ENCODE measurements around the gene TAS2R40. TPM values are rescaled to one million over a fixed set of nuclear protein-coding genes. Genes with fewer than 3 reads are reported as not detected.

Gene TAS2R40
- total RNA-seq (2014; rRNA removed) (not detected in 2 replicates), Bru-seq, nascent RNA (not detected), BruChase-seq, experiment 1, labeled RNA remaining after a 6-hour chase (not detected), BruChase-seq, experiment 2, labeled RNA remaining after a 2-hour chase (not detected)
- long read RNA-seq = 0 reads

DNA sequence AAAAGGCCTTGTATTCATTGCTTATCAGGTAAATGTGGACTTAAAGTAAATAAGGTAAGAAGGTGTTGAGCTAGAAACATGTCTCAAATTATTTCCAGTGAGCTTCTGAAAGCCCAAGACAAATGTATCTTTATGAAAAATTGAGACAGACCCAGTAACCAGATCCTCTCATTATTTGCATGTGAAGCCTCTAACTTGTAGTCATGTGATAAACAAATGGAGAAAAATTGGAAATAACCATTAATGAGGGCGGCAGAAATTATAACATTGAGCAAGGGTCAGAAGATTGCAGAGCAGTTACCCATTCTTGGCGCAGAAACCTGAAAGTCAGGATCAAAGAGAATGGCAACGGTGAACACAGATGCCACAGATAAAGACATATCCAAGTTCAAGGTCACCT lies at the start of gene TAS2R40:
Gene TAS2R40, plus strand, starts transcription at position 301 of the 400 bp plus-strand sequence. Its CDS starts 42 bp downstream, at position 343.
- ATAC-seq = no peak
- no peaks in the 10 kb centered on the region for H4K20me1 ChIP-seq (ENCODE audit: low read length)
- H3K79me2 ChIP-seq (ENCODE audit: low read length) = no peaks in the 10 kb centered on the region
- no peak within 1 kb of the TSS for H2AFZ ChIP-seq (ENCODE audit: low read length)
- no peaks in the 10 kb centered on the region for H3K36me3 ChIP-seq (ENCODE audit: low read depth, low read length)
- ChIA-PET POLR2A (ENCODE audit: unreplicated experiment) (interaction anchor here (0.6 kb wide), 1 partner anchor 403 kb away, joined by 3 read pairs; no protein-coding TSS in a partner anchor), CTCF (interaction anchor here (0.7 kb wide), 1 partner anchor 207 kb away, joined by 3 read pairs; no protein-coding TSS in a partner anchor)
- H3K4me3 ChIP-seq (ENCODE audit: low read length) = no peak within 1 kb of the TSS
- H3F3A ChIP-seq (ENCODE audit: low read length, unreplicated experiment) = no peaks in the 10 kb centered on the region
- no peaks in the 10 kb centered on the region for H3K9me3 ChIP-seq (ENCODE audit: low read length)
- no peaks in the 10 kb centered on the region for H3K4me1 ChIP-seq (ENCODE audit: insufficient read depth, low read length)
- H3K4me2 ChIP-seq (ENCODE audit: low read length) = no peak within 1 kb of the TSS
- intact Hi-C loops (cut with micrococcal nuclease) = no loop called here
- BruUV-seq (replicated peaks) = no TSS peak
- TF ChIP-seq EZH2 (IDR thresholded peaks at IDR 0.05; ENCODE audit: low read length, unreplicated experiment) (no peak), CTCF (conservative IDR thresholded peaks at IDR 0.05; ENCODE audit: low read depth, low read length) (no peak), EZH2phosphoT487 (IDR thresholded peaks at IDR 0.05; ENCODE audit: borderline replicate concordance, low read length) (no peak)
- H3K9ac ChIP-seq (ENCODE audit: low read length) = no peak within 1 kb of the TSS
- no peak for DNase-seq
- H3K27me3 ChIP-seq (ENCODE audit: low read length) = peaks cover 12% of the 10 kb centered on the region; the same call in 1 of the 2 replicates
- H3K27ac ChIP-seq (ENCODE audit: low read length) = no peak within 1 kb of the TSS
- H3K9me2 ChIP-seq (replicated peaks; ENCODE audit: low read length) = no peaks in the 10 kb centered on the region

GRCh38 chr7:143172354-143172753 lies 49.5 kb upstream of the TAS2R40 start:
- H3K4me3 ChIP-seq (ENCODE audit: low read length) = peak overlapping the region; percentile 43
- H3K36me3 ChIP-seq (ENCODE audit: low read depth, low read length) = no peaks in the 10 kb centered on the region
- TF ChIP-seq CTCF (conservative IDR thresholded peaks at IDR 0.05; ENCODE audit: low read depth, low read length) = no peak
- no peak for TF ChIP-seq EZH2 (IDR thresholded peaks at IDR 0.05; ENCODE audit: low read length, unreplicated experiment)
- no peak for TF ChIP-seq EZH2phosphoT487 (IDR thresholded peaks at IDR 0.05; ENCODE audit: borderline replicate concordance, low read length)
- DNase-seq (peak; percentile 60), ATAC-seq (peak; percentile 98)
- intact Hi-C loops (cut with micrococcal nuclease) = no loop called here
- no peak overlapping the region for H3K9ac ChIP-seq (ENCODE audit: low read length)
- H3K4me2 ChIP-seq (ENCODE audit: low read length) = peak overlapping the region; percentile 65
- H3K9me3 ChIP-seq (ENCODE audit: low read length) = no peaks in the 10 kb centered on the region
- ChIA-PET POLR2A (ENCODE audit: unreplicated experiment) (no interaction called here), CTCF (interaction anchor here (0.6 kb wide), 1 partner anchor 312 kb away, joined by 3 read pairs; no protein-coding TSS in a partner anchor)
- no peaks in the 10 kb centered on the region for H4K20me1 ChIP-seq (ENCODE audit: low read length)
- H3K79me2 ChIP-seq (ENCODE audit: low read length) = no peaks in the 10 kb centered on the region
- no peaks in the 10 kb centered on the region for H3F3A ChIP-seq (ENCODE audit: low read length, unreplicated experiment)
- H3K9me2 ChIP-seq (replicated peaks; ENCODE audit: low read length) = no peaks in the 10 kb centered on the region
- H2AFZ ChIP-seq (ENCODE audit: low read length) = 0 out of 2 replicates have a peak overlapping the region, but pooled peaks have one; percentile 33
- H3K4me1 ChIP-seq (ENCODE audit: insufficient read depth, low read length) = peaks cover 3% of the 10 kb centered on the region; the same call in 1 of the 2 replicates
- peaks cover 23% of the 10 kb centered on the region for H3K27me3 ChIP-seq (ENCODE audit: low read length)
- no TSS peak for BruUV-seq (replicated peaks)
- no peak overlapping the region for H3K27ac ChIP-seq (ENCODE audit: low read length)

GRCh38 chr7:143176128-143176527 lies 45.7 kb upstream of the TAS2R40 start:
- BruUV-seq (replicated peaks) = no TSS peak
- Histone ChIP-seq H3K4me3 (ENCODE audit: low read length) (no peak overlapping the region), H2AFZ (ENCODE audit: low read length) (no peak overlapping the region), H3K4me2 (ENCODE audit: low read length) (no peak overlapping the region), H3K36me3 (ENCODE audit: low read depth, low read length) (no peaks in the 10 kb centered on the region), H3K4me1 (ENCODE audit: insufficient read depth, low read length) (peaks cover 3% of the 10 kb centered on the region; the same call in 1 of the 2 replicates), H3K27me3 (ENCODE audit: low read length) (0 out of 2 replicates have a peak, but pooled peaks cover 9% of the 10 kb centered on the region), H3K9me3 (ENCODE audit: low read length) (no peaks in the 10 kb centered on the region), H3K9ac (ENCODE audit: low read length) (no peak overlapping the region), H3K9me2 (replicated peaks; ENCODE audit: low read length) (no peaks in the 10 kb centered on the region), H4K20me1 (ENCODE audit: low read length) (no peaks in the 10 kb centered on the region), H3K79me2 (ENCODE audit: low read length) (no peaks in the 10 kb centered on the region), H3F3A (ENCODE audit: low read length, unreplicated experiment) (no peaks in the 10 kb centered on the region), H3K27ac (ENCODE audit: low read length) (no peak overlapping the region)
- DNase-seq (no peak), ATAC-seq (no peak)
- TF ChIP-seq CTCF (conservative IDR thresholded peaks at IDR 0.05; ENCODE audit: low read depth, low read length) (no peak), EZH2 (IDR thresholded peaks at IDR 0.05; ENCODE audit: low read length, unreplicated experiment) (no peak), EZH2phosphoT487 (IDR thresholded peaks at IDR 0.05; ENCODE audit: borderline replicate concordance, low read length) (no peak)
- ChIA-PET CTCF (no interaction called here), POLR2A (ENCODE audit: unreplicated experiment) (no interaction called here)
- intact Hi-C loops (cut with micrococcal nuclease) = no loop called here

All from PC-3 (cell line).